ENCODE results near the gene NPEPPS. TPM values are rescaled to one million over a fixed set of nuclear protein-coding genes. Genes with fewer than 3 reads are reported as not detected.
"Not testable (repeated sequence)": the region's sequence is repeated elsewhere in the genome, so short reads cannot be mapped to it uniquely, and the experiment has no call there.

Gene NPEPPS
- total and polyA plus RNA-seq, 2 experiments from 2014 or later = 55.7 to 72.3 TPM

DNA sequence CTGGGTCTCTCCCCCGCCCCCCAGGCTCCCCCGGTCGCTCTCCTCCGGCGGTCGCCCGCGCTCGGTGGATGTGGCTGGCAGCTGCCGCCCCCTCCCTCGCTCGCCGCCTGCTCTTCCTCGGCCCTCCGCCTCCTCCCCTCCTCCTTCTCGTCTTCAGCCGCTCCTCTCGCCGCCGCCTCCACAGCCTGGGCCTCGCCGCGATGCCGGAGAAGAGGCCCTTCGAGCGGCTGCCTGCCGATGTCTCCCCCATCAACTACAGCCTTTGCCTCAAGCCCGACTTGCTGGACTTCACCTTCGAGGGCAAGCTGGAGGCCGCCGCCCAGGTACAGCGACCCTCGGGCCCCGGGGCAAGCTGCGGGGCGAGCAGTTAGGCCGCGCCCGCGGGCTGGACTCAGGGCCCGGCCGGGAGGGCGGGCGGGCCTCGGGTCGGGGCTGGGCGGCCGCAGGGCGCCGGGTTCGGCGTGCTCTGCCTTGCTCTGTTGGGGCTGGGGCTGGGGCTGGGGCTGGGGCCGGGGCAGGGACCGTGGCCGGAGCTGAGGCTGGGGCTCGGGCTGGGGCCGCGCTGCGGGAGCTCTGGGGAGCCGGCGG is 419 bp downstream of the NPEPPS start:
- H3K9me2 ChIP-seq (ENCODE audit: insufficient read depth); H3K4me1 ChIP-seq (ENCODE audit: insufficient read depth); H3K27me3 ChIP-seq (replicated peaks; ENCODE audit: insufficient read depth); in situ Hi-C loops (cut with MboI); H3K36me3 ChIP-seq (ENCODE audit: low read depth); H3F3A ChIP-seq (ENCODE audit: insufficient read depth); H3K9me3 ChIP-seq (ENCODE audit: low read depth); H4K20me1 ChIP-seq (ENCODE audit: insufficient read depth); H2AFZ ChIP-seq: not testable (repeated sequence)
- DNase-seq = peak; percentile 29
- Histone ChIP-seq H3K4me3 (peak overlapping the region; percentile 81), H3K79me2 (ENCODE audit: insufficient read depth) (peaks cover 41% of the 10 kb centered on the region), H3K4me2 (ENCODE audit: unreplicated experiment) (peak overlapping the region; percentile 98), H3K27ac (peak overlapping the region; percentile 76), H3K9ac (peak overlapping the region; percentile 88)
- WGBS, 2 experiments (ENCODE audit: low coverage in 1 of 2, low lambda C conversion rate in 2 of 2, missing lambda C conversion rate in 2 of 2) = 0% methylated on average over 14 of the region's 61 CpGs; no CpG with 5 or more reads in 1 of the 2 experiments

DNA sequence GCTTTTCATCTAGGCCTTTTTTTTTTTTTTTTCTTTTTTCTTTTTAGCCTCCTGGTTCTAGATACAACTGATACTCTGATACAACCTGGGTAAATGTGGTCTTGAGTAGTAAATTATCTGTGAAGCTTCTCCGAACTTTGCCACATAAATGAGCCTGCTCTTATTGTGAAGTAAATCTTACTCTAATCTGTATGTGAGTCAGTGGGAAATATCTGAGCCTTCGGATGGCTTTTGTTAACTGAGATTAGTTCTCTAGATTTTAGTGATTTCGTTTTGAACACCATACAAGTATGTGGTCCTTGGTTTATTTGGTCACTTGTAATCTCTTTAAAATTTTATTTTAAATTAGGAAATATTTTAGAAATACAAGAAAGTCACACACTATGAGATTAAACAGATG is 8.2 kb downstream of the NPEPPS start:
- Histone ChIP-seq H3K4me2 (ENCODE audit: unreplicated experiment) (peak overlapping the region; percentile 65), H3K4me3 (peak overlapping the region; percentile 50), H3K4me1 (ENCODE audit: insufficient read depth) (peaks cover 13% of the 10 kb centered on the region), H3K27ac (peak overlapping the region; percentile 75), H3K9ac (peak overlapping the region; percentile 53), H3K79me2 (ENCODE audit: insufficient read depth) (peaks cover 95% of the 10 kb centered on the region)
- 17 to 21% methylated on average over 3 of the region's 3 CpGs for WGBS, 2 experiments (ENCODE audit: low coverage in 1 of 2, low lambda C conversion rate in 2 of 2, missing lambda C conversion rate in 2 of 2)
- H3K9me2 ChIP-seq (ENCODE audit: insufficient read depth); H3K36me3 ChIP-seq (ENCODE audit: low read depth); H2AFZ ChIP-seq; H3K9me3 ChIP-seq (ENCODE audit: low read depth); H3K27me3 ChIP-seq (replicated peaks; ENCODE audit: insufficient read depth); H4K20me1 ChIP-seq (ENCODE audit: insufficient read depth); H3F3A ChIP-seq (ENCODE audit: insufficient read depth); in situ Hi-C loops (cut with MboI): not testable (repeated sequence)
- peak; percentile 50 for DNase-seq

DNA sequence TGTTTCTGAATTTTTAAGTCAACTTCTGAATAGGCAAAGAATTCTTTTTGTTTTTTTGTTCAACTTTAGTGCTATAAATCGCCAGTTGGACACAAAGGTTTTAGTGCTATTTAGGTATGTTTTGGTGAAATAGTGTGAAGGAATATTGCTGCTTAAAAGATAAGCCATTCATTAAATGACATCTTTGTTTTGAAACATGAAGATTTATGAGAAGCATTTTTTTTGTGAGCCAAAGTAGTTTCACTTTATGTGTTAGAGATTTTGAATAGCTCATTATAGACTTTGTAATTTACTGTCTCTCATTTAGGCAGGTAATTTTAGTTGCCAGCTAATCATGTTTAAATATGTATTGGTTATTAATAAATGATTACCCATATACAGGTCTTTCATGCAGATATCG is 10.8 kb downstream of the NPEPPS start:
- H3F3A ChIP-seq (ENCODE audit: insufficient read depth); in situ Hi-C loops (cut with MboI); H3K4me3 ChIP-seq; DNase-seq; H2AFZ ChIP-seq; H4K20me1 ChIP-seq (ENCODE audit: insufficient read depth); H3K27ac ChIP-seq; H3K36me3 ChIP-seq (ENCODE audit: low read depth); H3K9me3 ChIP-seq (ENCODE audit: low read depth); H3K4me2 ChIP-seq (ENCODE audit: unreplicated experiment); H3K9ac ChIP-seq; H3K9me2 ChIP-seq (ENCODE audit: insufficient read depth); H3K27me3 ChIP-seq (replicated peaks; ENCODE audit: insufficient read depth): not testable (repeated sequence)
- WGBS, 2 experiments (ENCODE audit: low coverage in 1 of 2, low lambda C conversion rate in 2 of 2, missing lambda C conversion rate in 2 of 2) = 77 to 78% methylated on average over 2 of the region's 2 CpGs
- H3K4me1 ChIP-seq (ENCODE audit: insufficient read depth) = peaks cover 13% of the 10 kb centered on the region
- peaks cover 98% of the 10 kb centered on the region for H3K79me2 ChIP-seq (ENCODE audit: insufficient read depth)

DNA sequence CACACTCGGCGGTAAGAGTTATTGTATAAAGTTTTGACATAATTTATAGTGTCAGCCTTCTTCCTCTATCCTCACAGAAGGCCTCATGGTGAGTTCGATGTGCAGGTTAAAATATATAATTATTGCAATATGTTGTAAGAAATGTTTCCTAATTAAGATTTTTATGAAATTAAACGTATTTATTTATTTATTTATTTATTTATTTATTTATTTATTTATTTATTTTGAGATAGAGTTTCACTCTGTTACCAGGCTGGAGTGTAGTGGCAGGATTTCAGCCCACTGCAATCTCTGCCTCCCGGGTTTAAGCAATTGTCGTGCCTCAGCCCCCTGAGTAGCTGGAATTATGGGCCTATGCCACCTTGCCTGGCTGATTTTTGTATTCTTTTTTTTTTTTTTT is 13.4 kb downstream of the NPEPPS start:
- H3F3A ChIP-seq (ENCODE audit: insufficient read depth); H4K20me1 ChIP-seq (ENCODE audit: insufficient read depth); H3K9ac ChIP-seq; H3K4me2 ChIP-seq (ENCODE audit: unreplicated experiment); DNase-seq; H3K4me1 ChIP-seq (ENCODE audit: insufficient read depth); H3K27me3 ChIP-seq (replicated peaks; ENCODE audit: insufficient read depth); in situ Hi-C loops (cut with MboI); H3K9me2 ChIP-seq (ENCODE audit: insufficient read depth); H3K4me3 ChIP-seq; H3K36me3 ChIP-seq (ENCODE audit: low read depth); H3K9me3 ChIP-seq (ENCODE audit: low read depth); H3K27ac ChIP-seq; H2AFZ ChIP-seq: not testable (repeated sequence)
- H3K79me2 ChIP-seq (ENCODE audit: insufficient read depth) = peaks cover 96% of the 10 kb centered on the region
- 87 to 92% methylated on average over 6 of the region's 6 CpGs for WGBS, 2 experiments (ENCODE audit: low coverage in 1 of 2, low lambda C conversion rate in 2 of 2, missing lambda C conversion rate in 2 of 2)

DNA sequence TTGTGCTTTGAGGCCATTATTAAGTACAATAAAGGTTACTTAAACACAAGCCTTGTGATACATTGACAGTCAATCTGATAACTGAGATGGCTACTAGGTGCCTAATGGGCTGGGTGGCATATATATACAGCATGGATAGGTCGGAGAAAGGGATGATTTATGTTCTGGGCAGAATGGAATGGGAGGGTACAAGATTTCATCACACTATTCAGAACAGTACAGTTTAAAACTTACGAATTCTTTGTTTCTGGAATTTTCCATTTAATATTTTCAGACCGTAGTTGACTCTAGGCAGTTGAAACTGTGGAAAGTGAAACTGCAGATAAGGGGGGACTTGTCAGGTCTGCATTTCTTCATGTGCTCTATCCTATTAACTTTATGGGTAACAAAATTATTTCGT is 23.8 kb downstream of the NPEPPS start:
- H3K4me1 ChIP-seq (ENCODE audit: insufficient read depth); H3K9ac ChIP-seq; H4K20me1 ChIP-seq (ENCODE audit: insufficient read depth); in situ Hi-C loops (cut with MboI); H3K27ac ChIP-seq; H3K36me3 ChIP-seq (ENCODE audit: low read depth); H2AFZ ChIP-seq; H3K4me2 ChIP-seq (ENCODE audit: unreplicated experiment); H3K4me3 ChIP-seq; H3K9me3 ChIP-seq (ENCODE audit: low read depth); H3K27me3 ChIP-seq (replicated peaks; ENCODE audit: insufficient read depth); H3K9me2 ChIP-seq (ENCODE audit: insufficient read depth); H3F3A ChIP-seq (ENCODE audit: insufficient read depth): not testable (repeated sequence)
- peak; percentile 0 for DNase-seq
- peaks cover 78% of the 10 kb centered on the region for H3K79me2 ChIP-seq (ENCODE audit: insufficient read depth)
- 63 to 70% methylated on average over 4 of the region's 4 CpGs for WGBS, 2 experiments (ENCODE audit: low coverage in 1 of 2, low lambda C conversion rate in 2 of 2, missing lambda C conversion rate in 2 of 2)

DNA sequence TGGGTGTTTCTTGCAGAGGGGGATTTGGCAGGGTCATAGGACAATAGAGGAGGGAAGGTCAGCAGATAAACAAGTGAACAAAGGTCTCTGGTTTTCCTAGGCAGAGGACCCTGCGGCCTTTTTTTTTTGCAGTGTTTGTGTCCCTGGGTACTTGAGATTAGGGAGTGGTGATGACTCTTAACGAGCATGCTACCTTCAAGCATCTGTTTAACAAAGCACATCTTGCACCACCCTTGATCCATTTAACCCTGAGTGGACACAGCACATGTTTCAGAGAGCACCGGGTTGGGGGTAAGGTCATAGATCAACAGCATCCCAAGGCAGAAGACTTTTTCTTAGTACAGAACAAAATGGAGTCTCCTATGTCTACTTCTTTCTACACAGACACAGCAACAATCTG is 25.2 kb downstream of the NPEPPS start:
- H3K36me3 ChIP-seq (ENCODE audit: low read depth); H4K20me1 ChIP-seq (ENCODE audit: insufficient read depth); H3K27ac ChIP-seq; H3K9me2 ChIP-seq (ENCODE audit: insufficient read depth); DNase-seq; H3K4me2 ChIP-seq (ENCODE audit: unreplicated experiment); H3F3A ChIP-seq (ENCODE audit: insufficient read depth); H3K27me3 ChIP-seq (replicated peaks; ENCODE audit: insufficient read depth); H3K9me3 ChIP-seq (ENCODE audit: low read depth); H3K4me1 ChIP-seq (ENCODE audit: insufficient read depth); H3K9ac ChIP-seq; in situ Hi-C loops (cut with MboI); H3K4me3 ChIP-seq; H2AFZ ChIP-seq: not testable (repeated sequence)
- WGBS, 2 experiments (ENCODE audit: low coverage in 1 of 2, low lambda C conversion rate in 2 of 2, missing lambda C conversion rate in 2 of 2) = 100% methylated on average over 3 of the region's 3 CpGs
- H3K79me2 ChIP-seq (ENCODE audit: insufficient read depth) = peaks cover 79% of the 10 kb centered on the region

DNA sequence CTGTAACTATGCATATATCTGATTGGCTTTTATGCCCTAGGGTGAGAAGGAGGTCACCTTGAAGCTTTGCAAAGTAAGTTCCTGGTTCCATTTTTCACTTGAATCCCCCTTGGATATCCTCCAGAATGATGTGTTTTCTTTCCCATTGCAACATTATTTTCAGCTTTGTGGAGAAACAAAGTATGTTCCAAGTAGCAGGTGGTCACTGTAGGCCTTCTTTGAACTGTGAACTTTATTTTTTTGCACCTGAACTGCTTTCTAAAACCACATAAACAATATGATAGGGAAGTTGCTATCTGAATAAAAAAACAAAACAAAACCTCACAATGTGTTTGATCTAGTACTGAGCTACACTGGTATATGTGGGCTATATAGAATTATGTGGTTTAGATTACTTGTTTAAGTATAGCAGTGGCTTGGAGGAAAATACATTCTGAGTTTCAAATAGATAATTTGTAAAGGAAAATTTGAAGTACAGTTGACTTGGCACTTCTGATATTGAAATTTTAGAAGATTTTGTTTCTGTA is 29.7 kb downstream of the NPEPPS start:
- H3K9me2 ChIP-seq (ENCODE audit: insufficient read depth); H3K9me3 ChIP-seq (ENCODE audit: low read depth); in situ Hi-C loops (cut with MboI); H3K4me3 ChIP-seq; H3F3A ChIP-seq (ENCODE audit: insufficient read depth); H4K20me1 ChIP-seq (ENCODE audit: insufficient read depth); H3K36me3 ChIP-seq (ENCODE audit: low read depth); H3K4me1 ChIP-seq (ENCODE audit: insufficient read depth); H3K4me2 ChIP-seq (ENCODE audit: unreplicated experiment); DNase-seq; H3K27me3 ChIP-seq (replicated peaks; ENCODE audit: insufficient read depth); H3K27ac ChIP-seq; H3K9ac ChIP-seq; H2AFZ ChIP-seq: not testable (repeated sequence)
- H3K79me2 ChIP-seq (ENCODE audit: insufficient read depth) = peaks cover 89% of the 10 kb centered on the region

Measured in GM23248 (cell line).